Neuronal stem cell (in vitro differentiated cells): ENCODE data around the gene PRR7.

Source experiments
- DNase-seq: peaks from one replicate; pipeline ENCODE4 v3.0.0-alpha.2; 2013; ENCODE audit warnings: low spot score
- H2AFZ ChIP-seq: one replicate; pipeline ENCODE4 v1.6.1; 2013; ENCODE audit warnings: mild to moderate bottlenecking, low read length, inconsistent platforms
- H2AK5ac ChIP-seq: 2 replicates; pipeline ENCODE4 v1.6.1; 2013; ENCODE audit warnings: low read depth, mild to moderate bottlenecking, inconsistent platforms, low read length, moderate library complexity, mixed read lengths
- H2BK120ac ChIP-seq: 2 replicates; pipeline ENCODE4 v1.6.1; 2013; ENCODE audit warnings: low read depth, mild to moderate bottlenecking, inconsistent platforms, low read length, moderate library complexity, mixed read lengths
- H2BK12ac ChIP-seq: one replicate; pipeline ENCODE4 v1.6.1; 2013; ENCODE audit warnings: low read length, inconsistent platforms
- H2BK15ac ChIP-seq: 2 replicates; pipeline ENCODE4 v1.6.1; 2013; ENCODE audit warnings: mild to moderate bottlenecking, low read length, inconsistent platforms, mixed read lengths
- H2BK5ac ChIP-seq: one replicate; pipeline ENCODE4 v1.6.1; 2013; ENCODE audit warnings: inconsistent platforms, mild to moderate bottlenecking, low read length, moderate library complexity
- H3K14ac ChIP-seq: one replicate; pipeline ENCODE4 v1.6.1; 2013; ENCODE audit warnings: low read length, inconsistent platforms
- H3K18ac ChIP-seq: 2 replicates; pipeline ENCODE4 v1.6.1; 2013; ENCODE audit warnings: low read length, inconsistent platforms
- H3K23ac ChIP-seq: 2 replicates; pipeline ENCODE4 v1.6.1; 2013; ENCODE audit warnings: low read depth, mild to moderate bottlenecking, mixed read lengths, low read length, inconsistent platforms; ENCODE audit not compliant: poor library complexity
- H3K27ac ChIP-seq: replicated peaks from 3 replicates; pipeline ENCODE4 v1.5.1; 2013; ENCODE audit warnings: low read length, inconsistent platforms
- H3K27me3 ChIP-seq, 3 experiments: 2 replicates each; pipeline ENCODE4 v1.6.1; 2013; ENCODE audit warnings: low read length in 3 of 3, mild to moderate bottlenecking in 2 of 3, inconsistent platforms in 1 of 3, low read depth in 1 of 3, mixed read lengths in 1 of 3, moderate library complexity in 1 of 3; ENCODE audit not compliant: control insufficient read depth in 3 of 3, insufficient read depth in 3 of 3
- H3K36me3 ChIP-seq, 2 donors: replicated peaks in 1 of 2; 2 replicates each; pipeline ENCODE4 v1.6.1; 2013; ENCODE audit warnings: low read length in 2 of 2; ENCODE audit not compliant: control insufficient read depth in 2 of 2, insufficient read depth in 2 of 2
- H3K4ac ChIP-seq: 2 replicates; pipeline ENCODE4 v1.6.1; 2013; ENCODE audit warnings: inconsistent platforms, mild to moderate bottlenecking, low read length, moderate library complexity
- H3K4me1 ChIP-seq, 2 donors: 1 replicate in 1 of 2; 2 replicates in 1 of 2; pipeline ENCODE4 v1.6.1; 2013; ENCODE audit warnings: low read length in 2 of 2, low read depth in 1 of 2; ENCODE audit not compliant: control insufficient read depth in 2 of 2, insufficient read depth in 1 of 2
- H3K4me2 ChIP-seq: one replicate; pipeline ENCODE4 v1.6.1; 2013; ENCODE audit warnings: mild to moderate bottlenecking, low read length, inconsistent platforms; ENCODE audit not compliant: insufficient read depth, poor library complexity, severe bottlenecking
- H3K4me3 ChIP-seq, 2 donors: 2 replicates each; pipeline ENCODE4 v1.5.1; 2013; ENCODE audit warnings: low read length in 2 of 2, mild to moderate bottlenecking in 2 of 2, inconsistent platforms in 1 of 2, moderate library complexity in 1 of 2
- H3K79me1 ChIP-seq: one replicate; pipeline ENCODE4 v1.6.1; 2013; ENCODE audit warnings: low read depth, mild to moderate bottlenecking, inconsistent platforms, low read length, moderate library complexity
- H3K9ac ChIP-seq: one replicate; pipeline ENCODE4 v1.6.1; 2013; ENCODE audit warnings: mild to moderate bottlenecking, low read depth, low read length, inconsistent platforms; ENCODE audit not compliant: poor library complexity
- H3K9me3 ChIP-seq, 2 donors: replicated peaks in 1 of 2; 2 replicates each; pipeline versions ENCODE3 to v1.6.1; 2013; ENCODE audit warnings: low read length in 2 of 2, mild to moderate bottlenecking in 2 of 2, inconsistent platforms in 1 of 2, low read depth in 1 of 2, mixed read lengths in 1 of 2, moderate library complexity in 1 of 2; ENCODE audit not compliant: control insufficient read depth in 2 of 2, insufficient read depth in 1 of 2
- H4K8ac ChIP-seq: one replicate; pipeline ENCODE4 v1.6.1; 2013; ENCODE audit warnings: low read depth, mild to moderate bottlenecking, inconsistent platforms, low read length, moderate library complexity
- H4K91ac ChIP-seq: one replicate; pipeline ENCODE4 v1.6.1; 2013; ENCODE audit warnings: low read length, low read depth, mild to moderate bottlenecking, inconsistent platforms; ENCODE audit not compliant: poor library complexity
- WGBS, 2 donors: extraction: QIAGEN DNeasy Blood & Tissue Kit; methylation state at CpG; one replicate each; pipeline ENCODE4 v1.1.7; 2013; ENCODE audit warnings: missing lambda C conversion rate in 2 of 2, mixed read lengths in 1 of 2; ENCODE audit not compliant: insufficient read length in 2 of 2, insufficient replicate concordance in 1 of 2; ENCODE audit errors: extremely low coverage in 2 of 2; 5-methylcytosine and 5-hydroxymethylcytosine counted together

Gene PRR7

DNA sequence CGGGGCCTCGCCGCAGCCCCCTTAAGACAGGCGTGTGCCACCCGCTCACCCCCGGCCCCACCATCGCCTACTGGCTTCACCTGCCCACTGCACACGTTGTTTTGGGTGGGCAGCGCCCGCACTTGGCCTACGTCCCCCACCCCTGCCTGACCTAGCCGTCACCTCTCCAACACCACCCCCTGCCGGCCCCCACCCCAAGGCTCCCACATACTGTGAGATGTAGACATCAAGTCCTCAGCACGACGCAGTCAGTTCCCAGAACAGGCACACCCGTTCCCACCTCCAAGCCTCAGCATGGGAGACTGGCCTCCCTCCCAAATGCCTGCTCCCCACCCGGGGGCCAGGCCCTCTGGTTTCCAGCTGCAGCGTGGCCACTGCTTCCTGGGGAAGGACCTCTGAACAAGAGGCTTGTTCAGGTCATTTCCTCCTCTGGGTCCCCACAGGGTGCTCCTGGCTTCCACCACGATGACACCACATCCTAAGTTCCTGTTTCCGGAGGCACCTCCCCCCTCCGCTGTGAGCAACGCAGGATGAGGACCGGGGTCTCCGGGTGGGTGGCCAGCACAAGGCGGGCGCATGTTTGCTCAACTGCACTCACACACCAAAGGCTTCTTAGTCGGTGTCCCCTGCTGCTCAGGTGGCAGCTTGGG is 15.5 kb downstream of the PRR7 start:
- no peak overlapping the region for H2BK15ac ChIP-seq
- peak overlapping the region; percentile 61 for H2BK120ac ChIP-seq
- H3K4ac ChIP-seq: no peak overlapping the region
- no peak overlapping the region for H3K4me2 ChIP-seq
- H3K79me1 ChIP-seq: peaks cover 20% of the 10 kb centered on the region
- peaks cover 65 to 84% of the 10 kb centered on the region in 2 donors for H3K36me3 ChIP-seq
- no CpG with 5 or more reads among the region's 27 CpGs for WGBS, 2 donors
- peaks cover 12 to 15% of the 10 kb centered on the region in 2 donors for H3K9me3 ChIP-seq
- H4K91ac ChIP-seq: no peak overlapping the region
- H3K4me3 ChIP-seq: no peak overlapping the region
- no peak overlapping the region for H3K9ac ChIP-seq
- H3K4me1 ChIP-seq: peaks cover 9 to 13% of the 10 kb centered on the region in 2 donors
- no peak for DNase-seq
- peak overlapping the region; percentile 39 for H3K27ac ChIP-seq
- peak overlapping the region; percentile 6 for H3K23ac ChIP-seq
- H2BK12ac ChIP-seq: no peak overlapping the region
- H2AK5ac ChIP-seq: peak overlapping the region; percentile 63
- H2BK5ac ChIP-seq: peak overlapping the region; percentile 60
- H3K18ac ChIP-seq: peak overlapping the region; percentile 28
- H2AFZ ChIP-seq: no peak overlapping the region
- H3K27me3 ChIP-seq: no peaks in the 10 kb centered on the region
- peak overlapping the region; percentile 71 for H3K14ac ChIP-seq
- H4K8ac ChIP-seq: no peak overlapping the region

DNA sequence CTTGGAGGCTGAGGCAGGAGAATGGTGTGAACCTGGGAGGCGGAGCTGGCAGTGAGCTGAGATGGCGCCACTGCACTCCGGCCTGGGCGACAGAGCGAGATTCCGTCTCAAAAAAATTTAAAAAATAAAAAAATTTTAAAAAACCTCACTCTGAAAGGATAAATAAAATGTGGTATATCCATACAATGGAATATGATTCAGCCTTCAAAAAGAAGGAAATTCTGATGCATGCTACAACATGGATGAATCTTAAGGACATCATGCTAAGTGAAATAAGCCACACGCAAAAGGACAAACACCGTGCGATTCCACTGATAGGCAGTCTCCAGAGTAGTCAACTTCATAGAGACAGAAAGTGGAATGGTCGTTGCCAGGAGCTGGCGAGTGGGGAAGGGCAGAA is 18.4 kb downstream of the PRR7 start:
- Histone ChIP-seq H3K4me3 (no peak overlapping the region), H3K18ac (no peak overlapping the region), H3K14ac (no peak overlapping the region), H2BK15ac (no peak overlapping the region), H3K27ac (no peak overlapping the region), H2AK5ac (no peak overlapping the region), H3K27me3 (no peaks in the 10 kb centered on the region), H2BK5ac (no peak overlapping the region), H3K23ac (no peak overlapping the region), H3K9ac (no peak overlapping the region), H3K4me2 (no peak overlapping the region), H2AFZ (no peak overlapping the region), H3K79me1 (peaks cover 28% of the 10 kb centered on the region), H3K36me3 (peaks cover 63 to 87% of the 10 kb centered on the region in 2 donors), H4K91ac (no peak overlapping the region), H3K4ac (no peak overlapping the region), H3K4me1 (peaks cover 11 to 13% of the 10 kb centered on the region in 2 donors), H3K9me3 (peaks cover 12 to 16% of the 10 kb centered on the region in 2 donors), H4K8ac (no peak overlapping the region), H2BK120ac (no peak overlapping the region), H2BK12ac (no peak overlapping the region)
- DNase-seq: no peak
- WGBS, 2 donors: no CpG with 5 or more reads among the region's 11 CpGs

DNA sequence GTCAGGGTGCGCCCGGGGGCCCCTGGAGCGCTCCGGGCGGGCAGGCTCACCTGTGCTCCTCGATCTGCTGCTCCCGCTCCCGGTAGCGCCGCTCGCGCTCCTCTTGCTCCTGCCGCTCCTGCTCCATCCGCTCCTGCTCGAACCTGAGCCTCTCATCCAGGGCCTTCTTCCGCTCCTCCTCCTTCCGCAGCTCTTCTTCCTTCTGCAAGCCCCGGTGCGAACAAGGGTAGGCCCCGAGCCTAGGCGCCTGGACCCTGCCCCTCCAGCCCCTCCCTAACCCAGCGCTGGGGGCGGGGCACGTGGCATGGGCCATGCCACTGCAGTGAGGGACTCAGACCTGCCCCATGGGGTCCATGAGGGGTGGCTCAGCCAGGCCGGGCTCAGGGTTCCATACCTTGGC is 20.2 kb downstream of the PRR7 start:
- no CpG with 5 or more reads among the region's 25 CpGs for WGBS, 2 donors
- Histone ChIP-seq H3K4ac (no peak overlapping the region), H2BK12ac (peak overlapping the region; percentile 27), H2BK5ac (no peak overlapping the region), H4K91ac (no peak overlapping the region), H3K27me3 (no peaks in the 10 kb centered on the region), H3K4me1 (peaks cover 30 to 31% of the 10 kb centered on the region in 2 donors), H3K4me2 (no peak overlapping the region), H2BK15ac (no peak overlapping the region), H3K9me3 (peaks cover 12 to 13% of the 10 kb centered on the region in 2 donors), H3K36me3 (peaks cover 68 to 90% of the 10 kb centered on the region in 2 donors), H3K4me3 (no peak overlapping the region), H2BK120ac (no peak overlapping the region), H3K79me1 (peaks cover 34% of the 10 kb centered on the region), H3K14ac (no peak overlapping the region), H3K9ac (no peak overlapping the region), H3K27ac (no peak overlapping the region), H2AFZ (no peak overlapping the region), H3K18ac (no peak overlapping the region), H4K8ac (no peak overlapping the region), H2AK5ac (no peak overlapping the region), H3K23ac (peak overlapping the region; percentile 46)
- DNase-seq: no peak

DNA sequence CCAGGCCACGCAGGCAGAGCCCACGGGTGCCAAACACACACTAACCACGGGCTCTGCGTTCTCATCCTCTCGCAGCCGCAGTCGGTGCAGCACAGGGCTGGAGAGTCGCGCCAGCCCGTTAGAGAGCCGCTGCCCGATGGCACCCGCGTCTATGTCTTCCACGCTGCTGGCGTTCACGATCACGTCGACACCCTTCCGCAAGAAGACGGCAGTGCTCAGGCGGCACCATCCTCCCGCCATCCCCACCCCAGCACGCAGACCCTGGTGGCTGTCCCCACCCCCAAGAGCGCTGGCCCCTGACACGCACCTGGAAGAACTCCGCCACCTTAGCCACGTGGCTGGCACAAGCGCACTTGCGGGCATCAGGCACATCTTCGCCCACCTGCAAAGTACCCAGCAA is 20.8 kb downstream of the PRR7 start:
- Histone ChIP-seq H3K27me3 (no peaks in the 10 kb centered on the region), H3K4me3 (no peak overlapping the region), H3K23ac (no peak overlapping the region), H3K36me3 (peaks cover 64 to 90% of the 10 kb centered on the region in 2 donors), H2BK15ac (no peak overlapping the region), H2AFZ (no peak overlapping the region), H2BK12ac (no peak overlapping the region), H3K4me1 (peaks cover 33 to 35% of the 10 kb centered on the region in 2 donors), H3K4ac (no peak overlapping the region), H3K18ac (peak overlapping the region; percentile 25), H2BK120ac (no peak overlapping the region), H3K27ac (no peak overlapping the region), H2BK5ac (no peak overlapping the region), H3K79me1 (peaks cover 31% of the 10 kb centered on the region), H3K9me3 (peaks cover 12 to 13% of the 10 kb centered on the region in 2 donors), H3K9ac (no peak overlapping the region), H4K91ac (no peak overlapping the region), H4K8ac (no peak overlapping the region), H3K4me2 (no peak overlapping the region), H2AK5ac (no peak overlapping the region), H3K14ac (no peak overlapping the region)
- no CpG with 5 or more reads among the region's 31 CpGs for WGBS, 2 donors
- DNase-seq: no peak
